DOHH2 (cell line): ENCODE measurements around the gene NEMP1.

ENCODE experiments used
- H3F3A ChIP-seq: fragments of 200-600 bp; sonication (generic), shearing (Covaris generic); 2 replicates; pipeline ENCODE4 v1.6.0; 2016; ENCODE audit warnings: antibody characterized with exemption, mild to moderate bottlenecking; ENCODE audit not compliant: control insufficient read depth, insufficient read depth
- H3K27ac ChIP-seq: fragments of 200-600 bp; sonication (generic); 2 replicates; pipeline ENCODE4 v1.5.1; 2014; ENCODE audit warnings: low read depth, mild to moderate bottlenecking, low read length, moderate library complexity
- H3K27me3 ChIP-seq: fragments of 200-600 bp; sonication (generic); 2 replicates; pipeline ENCODE4 v1.6.1; 2014; ENCODE audit warnings: mild to moderate bottlenecking, low read length, mixed read lengths; ENCODE audit not compliant: control insufficient read depth
- H3K36me3 ChIP-seq: fragments of 200-600 bp; sonication (generic); 2 replicates; pipeline ENCODE4 v1.6.1; 2014; ENCODE audit warnings: mild to moderate bottlenecking, low read length, moderate library complexity, mixed read lengths; ENCODE audit not compliant: control insufficient read depth
- H3K4me1 ChIP-seq: fragments of 200-600 bp; sonication (generic); 2 replicates; pipeline ENCODE4 v1.6.1; 2014; ENCODE audit warnings: mild to moderate bottlenecking, low read length, mixed read lengths; ENCODE audit not compliant: control insufficient read depth
- H3K4me2 ChIP-seq: fragments of 200-600 bp; sonication (generic); 2 replicates; pipeline ENCODE4 v1.6.0; 2014; ENCODE audit warnings: mild to moderate bottlenecking, low read length, moderate library complexity
- H3K4me3 ChIP-seq: fragments of 200-600 bp; sonication (generic); 2 replicates; pipeline ENCODE4 v1.5.1; 2014; ENCODE audit warnings: mild to moderate bottlenecking, low read length, mixed read lengths
- H3K79me2 ChIP-seq: fragments of 200-600 bp; sonication (generic); 2 replicates; pipeline ENCODE4 v1.6.1; 2014; ENCODE audit warnings: mild to moderate bottlenecking, low read length, mixed read lengths; ENCODE audit not compliant: control insufficient read depth
- H3K9me2 ChIP-seq: fragments of 200-600 bp; sonication (generic); replicated peaks from 2 replicates; pipeline ENCODE4 v1.6.1; 2014; ENCODE audit warnings: mild to moderate bottlenecking, low read length, mixed read lengths; ENCODE audit not compliant: control insufficient read depth
- H3K9me3 ChIP-seq: fragments of 200-600 bp; sonication (generic); 2 replicates; pipeline ENCODE4 v1.6.1; 2014; ENCODE audit warnings: antibody characterized with exemption, low read length, mixed read lengths; ENCODE audit not compliant: control insufficient read depth, insufficient read depth
- H4K20me1 ChIP-seq: fragments of 200-600 bp; sonication (generic); 2 replicates; pipeline ENCODE4 v1.6.0; 2014; ENCODE audit warnings: low read depth, mild to moderate bottlenecking, antibody characterized with exemption, low read length, moderate library complexity; ENCODE audit not compliant: control insufficient read depth, insufficient read depth
- EZH2phosphoT487 ChIP-seq: fragments of 200-600 bp; sonication (generic); IDR thresholded peaks from 2 replicates; pipeline ENCODE4 v1.6.1; 2017; ENCODE audit warnings: borderline replicate concordance, mild to moderate bottlenecking, antibody characterized with exemption, low read length, moderate library complexity, mixed read lengths
- TF ChIP-seq, protein P1 (sequence below): fragments of 200-600 bp; sonication (generic); IDR thresholded peaks from one replicate; pipeline ENCODE4 v1.5.1; 2014; ENCODE audit warnings: antibody characterized with exemption, mild to moderate bottlenecking, low read depth, low read length; ENCODE audit not compliant: poor library complexity, severe bottlenecking

NEMP1 gene

GRCh38 chr12:57005980-57006808 is 72.4 kb downstream of the NEMP1 start, which contains the start of gene ZBTB39:
ZBTB39 (minus strand) TSS chr12:57006546; CDS start chr12:57004917, 1,629 bp downstream.
- H3K4me3 ChIP-seq: peak within 1 kb of the TSS; percentile 91
- TF ChIP-seq, protein P1, sequence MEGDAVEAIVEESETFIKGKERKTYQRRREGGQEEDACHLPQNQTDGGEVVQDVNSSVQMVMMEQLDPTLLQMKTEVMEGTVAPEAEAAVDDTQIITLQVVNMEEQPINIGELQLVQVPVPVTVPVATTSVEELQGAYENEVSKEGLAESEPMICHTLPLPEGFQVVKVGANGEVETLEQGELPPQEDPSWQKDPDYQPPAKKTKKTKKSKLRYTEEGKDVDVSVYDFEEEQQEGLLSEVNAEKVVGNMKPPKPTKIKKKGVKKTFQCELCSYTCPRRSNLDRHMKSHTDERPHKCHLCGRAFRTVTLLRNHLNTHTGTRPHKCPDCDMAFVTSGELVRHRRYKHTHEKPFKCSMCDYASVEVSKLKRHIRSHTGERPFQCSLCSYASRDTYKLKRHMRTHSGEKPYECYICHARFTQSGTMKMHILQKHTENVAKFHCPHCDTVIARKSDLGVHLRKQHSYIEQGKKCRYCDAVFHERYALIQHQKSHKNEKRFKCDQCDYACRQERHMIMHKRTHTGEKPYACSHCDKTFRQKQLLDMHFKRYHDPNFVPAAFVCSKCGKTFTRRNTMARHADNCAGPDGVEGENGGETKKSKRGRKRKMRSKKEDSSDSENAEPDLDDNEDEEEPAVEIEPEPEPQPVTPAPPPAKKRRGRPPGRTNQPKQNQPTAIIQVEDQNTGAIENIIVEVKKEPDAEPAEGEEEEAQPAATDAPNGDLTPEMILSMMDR: peak; percentile 64
- no peak for TF ChIP-seq EZH2phosphoT487
- H3K9me2 ChIP-seq: no peaks in the 10 kb centered on the region
- H3K4me1 ChIP-seq: peaks cover 18% of the 10 kb centered on the region
- peak within 1 kb of the TSS; percentile 40 for H3K27ac ChIP-seq
- peaks cover 4% of the 10 kb centered on the region; the same call in 1 of the 2 replicates for H4K20me1 ChIP-seq
- peaks cover 7% of the 10 kb centered on the region; the same call in 1 of the 2 replicates for H3F3A ChIP-seq
- H3K79me2 ChIP-seq: peaks cover 45% of the 10 kb centered on the region
- no peaks in the 10 kb centered on the region for H3K27me3 ChIP-seq
- H3K36me3 ChIP-seq: peaks cover 41% of the 10 kb centered on the region
- H3K9me3 ChIP-seq: no peaks in the 10 kb centered on the region
- H3K4me2 ChIP-seq: peak within 1 kb of the TSS; percentile 95
